K562 (cell line): ENCODE data around the gene EXOG. TPM values are rescaled to one million over a fixed set of nuclear protein-coding genes. Genes with fewer than 3 reads are reported as not detected.

Experiments
- BHLHE40 ChIP-seq: IDR thresholded peaks from 2 replicates; pipeline ENCODE4 v1.6.1; 2011; ENCODE audit warnings: low read length, improper control_type of control experiment
- CEBPG ChIP-seq, 3 experiments: fragments of 200-800 bp in 1 of 3; sonication (Bioruptor generic) in 1 of 3; sonication (generic) in 1 of 3; formaldehyde crosslinking in 1 of 3; IDR thresholded peaks in 2 of 3; conservative IDR thresholded peaks in 1 of 3; 2 replicates each; pipeline versions ENCODE4 v1.6.1 to v1.8.0; 2016 to 2022; ENCODE audit warnings: missing compliant biosample characterization in 2 of 3, missing genetic modification characterization in 2 of 3, mild to moderate bottlenecking in 1 of 3, missing genetic modification reagents in 1 of 3
- ELF2 ChIP-seq: fragments of 250-450 bp; sonication (Bioruptor Pico); IDR thresholded peaks from 2 replicates; pipeline ENCODE4 v1.5.0; 2021; ENCODE audit warnings: mild to moderate bottlenecking
- GABPA ChIP-seq: fragments of 200-800 bp; sonication (Bioruptor generic); conservative IDR thresholded peaks from 2 replicates; pipeline ENCODE4 v1.6.1; 2016; ENCODE audit warnings: low read depth, missing genetic modification characterization, missing compliant biosample characterization
- HDGF ChIP-seq: fragments of 450-650 bp; IDR thresholded peaks from 2 replicates; pipeline ENCODE4 v1.6.1; 2016
- HNRNPLL ChIP-seq: fragments of 200-400 bp; formaldehyde crosslinking; IDR thresholded peaks from 2 replicates; pipeline ENCODE4 v1.6.1; 2017; ENCODE audit warnings: low read length, low read depth, mild to moderate bottlenecking; ENCODE audit not compliant: poor library complexity, severe bottlenecking
- KDM5B ChIP-seq: fragments of 200-600 bp; sonication (generic); IDR thresholded peaks from 2 replicates; pipeline ENCODE4 v1.6.1; 2012; ENCODE audit warnings: low read depth, mild to moderate bottlenecking, moderate library complexity, low read length, control low read depth, inconsistent platforms; ENCODE audit not compliant: insufficient replicate concordance
- L3MBTL2 ChIP-seq: fragments of 450-650 bp; IDR thresholded peaks from 2 replicates; pipeline ENCODE4 v1.6.1; 2016; ENCODE audit warnings: mild to moderate bottlenecking, moderate library complexity
- LCOR ChIP-seq: sonication (generic); formaldehyde crosslinking; IDR thresholded peaks from 2 replicates; pipeline ENCODE4 v1.8.0; 2022; ENCODE audit warnings: mild to moderate bottlenecking, missing genetic modification reagents
- PHF21A ChIP-seq: fragments of 450-650 bp; IDR thresholded peaks from 2 replicates; pipeline ENCODE4 v1.6.1; 2017; ENCODE audit warnings: low read depth, borderline replicate concordance
- PML ChIP-seq: IDR thresholded peaks from 2 replicates; pipeline ENCODE4 v1.6.1; 2012; ENCODE audit warnings: low read length, inconsistent platforms
- PTBP1 ChIP-seq: fragments of 200-400 bp; formaldehyde crosslinking; IDR thresholded peaks from 2 replicates; pipeline ENCODE4 v1.6.1; 2017; ENCODE audit warnings: low read depth, low read length
- RAD21 ChIP-seq, 2 experiments: fragments of 250-450 bp in 1 of 2; fragments of 450-650 bp in 1 of 2; sonication (Bioruptor Pico) in 1 of 2; formaldehyde crosslinking in 1 of 2; IDR thresholded peaks in 1 of 2; conservative IDR thresholded peaks in 1 of 2; 2 replicates each; pipeline versions ENCODE4 v1.4.0 to v1.8.0; 2020 to 2022; ENCODE audit warnings: mild to moderate bottlenecking in 2 of 2, moderate library complexity in 1 of 2
- TCF7 ChIP-seq: sonication (generic); IDR thresholded peaks from 2 replicates; pipeline ENCODE4 v1.6.1; 2016; ENCODE audit warnings: antibody characterized with exemption, borderline replicate concordance
- XRCC3 ChIP-seq: fragments of 450-650 bp; IDR thresholded peaks from 2 replicates; pipeline ENCODE4 v1.6.1; 2017; ENCODE audit warnings: mild to moderate bottlenecking, moderate library complexity
- ZNF561 ChIP-seq: fragments of 450-650 bp; formaldehyde crosslinking; conservative IDR thresholded peaks from 2 replicates; pipeline ENCODE4 v1.4.0; 2020; ENCODE audit warnings: mild to moderate bottlenecking, moderate library complexity
- ZNF584 ChIP-seq: fragments of 200-800 bp; sonication (Bioruptor generic); IDR thresholded peaks from 2 replicates; pipeline ENCODE4 v1.6.1; 2016; ENCODE audit warnings: low read depth, mild to moderate bottlenecking, missing genetic modification characterization, missing compliant biosample characterization
- ZNF696 ChIP-seq: fragments of 250-450 bp; sonication (Bioruptor Pico); conservative IDR thresholded peaks from 2 replicates; pipeline ENCODE4 v1.4.0; 2020; ENCODE audit warnings: mild to moderate bottlenecking, moderate library complexity
- ZNF764 ChIP-seq: fragments of 250-450 bp; sonication (Bioruptor Pico); IDR thresholded peaks from 2 replicates; pipeline ENCODE4 v1.4.0; 2020; ENCODE audit warnings: low read depth, mild to moderate bottlenecking, moderate library complexity
- polyA plus RNA-seq, 8 experiments: library from polyadenylated mRNA; depleted of rRNA in 4 of 8; stranded (reverse) in 5 of 8; unstranded in 3 of 8; fragments of >200 nt; fragmentation: Nextera tagmentation in 2 of 8; fragmentation: Illumina TruSeq in 1 of 8; extraction: Ambion mirVana in 2 of 8; extraction: Trizol in 1 of 8; gene quantifications; 2 replicates each; pipeline versions ENCODE4 v1.2.1 to v1.2.3, GENCODE V29; 2011 to 2014; ENCODE audit warnings: inconsistent platforms in 1 of 8, missing spikeins in 1 of 8
- total RNA-seq, 7 experiments: library from RNA; depleted of rRNA in 6 of 7; stranded (reverse); fragments of >200 nt in 6 of 7; fragmentation: Illumina TruSeq in 2 of 7; extraction: Trizol in 2 of 7; gene quantifications; 2 replicates each; pipeline versions ENCODE4 v1.2.1 to v1.2.3, GENCODE V29; 2011 to 2021; ENCODE audit warnings: low replicate concordance in 1 of 7
- TF ChIP-seq, protein P1 (sequence below): sonication (generic); formaldehyde crosslinking; IDR thresholded peaks from 2 replicates; pipeline ENCODE4 v1.8.0; 2022; ENCODE audit warnings: mild to moderate bottlenecking, missing genetic modification reagents
- TF ChIP-seq, protein P2 (sequence below): fragments of 250-450 bp; sonication (Bioruptor Pico); IDR thresholded peaks from 2 replicates; pipeline ENCODE4 v1.5.0; 2021
- TF ChIP-seq, protein P3 (sequence below): sonication (generic); formaldehyde crosslinking; IDR thresholded peaks from 2 replicates; pipeline ENCODE4 v1.4.0; 2020; ENCODE audit warnings: mild to moderate bottlenecking, missing genetic modification reagents
- TF ChIP-seq, protein P4 (sequence below): fragments of 450-650 bp; IDR thresholded peaks from 2 replicates; pipeline ENCODE4 v1.6.1; 2016

Gene EXOG
- total and polyA plus RNA-seq, 9 of the 15 experiments (the other 6 are each of a cell fraction or from before 2014, with no cell fraction given) = 10.8 to 21.7 (median 14.8) TPM

DNA sequence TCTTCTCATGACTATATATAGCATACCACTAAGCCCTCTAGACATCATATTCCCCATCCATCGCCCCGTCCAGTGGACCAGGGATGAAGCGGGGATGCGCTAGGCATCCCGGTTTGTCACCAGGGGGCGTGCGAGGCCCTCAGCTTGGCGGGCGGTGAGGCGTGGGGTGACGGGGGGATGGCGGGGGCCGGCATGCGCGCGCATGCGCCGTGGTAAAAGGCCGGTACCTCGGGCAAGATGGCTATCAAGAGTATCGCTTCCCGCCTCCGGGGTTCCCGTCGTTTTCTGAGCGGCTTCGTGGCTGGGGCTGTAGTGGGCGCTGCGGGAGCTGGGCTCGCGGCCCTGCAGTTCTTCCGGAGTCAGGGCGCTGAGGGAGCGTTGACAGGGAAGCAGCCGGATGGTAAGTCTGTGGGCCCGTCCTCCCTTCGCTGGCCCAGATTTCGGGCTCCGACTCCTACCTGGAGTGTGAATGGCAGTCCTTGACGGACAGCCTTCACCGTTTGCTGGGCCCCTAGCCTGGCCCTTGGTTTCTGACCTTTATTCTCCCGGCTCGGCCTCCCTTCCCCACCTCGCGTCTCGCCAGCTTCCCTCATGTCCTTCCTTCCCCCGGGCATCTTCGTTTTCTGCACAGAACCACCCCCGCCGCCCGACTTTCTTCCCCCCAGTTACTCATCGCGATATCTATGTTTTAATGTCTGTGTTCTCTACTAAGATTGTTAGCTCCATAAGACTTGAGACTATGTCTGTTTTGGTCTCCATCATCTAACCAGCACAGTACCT is at the start of gene EXOG (continued):
- 0 out of 2 replicates have a peak, but pooled peaks have one; percentile 15 for TF ChIP-seq PHF21A
- TF ChIP-seq PML = peak; percentile 28; the same call in 1 of the 2 replicates
- peak; percentile 85 for TF ChIP-seq ELF2 (CRISPR knock-in tag)
- 0 out of 2 replicates have a peak, but pooled peaks have one; percentile 38 for TF ChIP-seq LCOR
- TF ChIP-seq, protein P1, sequence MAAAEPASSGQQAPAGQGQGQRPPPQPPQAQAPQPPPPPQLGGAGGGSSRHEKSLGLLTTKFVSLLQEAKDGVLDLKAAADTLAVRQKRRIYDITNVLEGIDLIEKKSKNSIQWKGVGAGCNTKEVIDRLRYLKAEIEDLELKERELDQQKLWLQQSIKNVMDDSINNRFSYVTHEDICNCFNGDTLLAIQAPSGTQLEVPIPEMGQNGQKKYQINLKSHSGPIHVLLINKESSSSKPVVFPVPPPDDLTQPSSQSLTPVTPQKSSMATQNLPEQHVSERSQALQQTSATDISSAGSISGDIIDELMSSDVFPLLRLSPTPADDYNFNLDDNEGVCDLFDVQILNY = peak; percentile 79
- TF ChIP-seq TCF7 = no peak
- TF ChIP-seq L3MBTL2 = peak; percentile 92
- no peak for TF ChIP-seq HDGF
- peak; percentile 94 for TF ChIP-seq KDM5B
- TF ChIP-seq ZNF584 = no peak
- TF ChIP-seq ZNF696 (CRISPR knock-in tag) = no peak
- no peak for TF ChIP-seq ZNF764
- TF ChIP-seq PTBP1 = no peak
- peak; percentile 58 for TF ChIP-seq HNRNPLL
- peak; percentile 51; the same call in 1 of the 2 replicates for TF ChIP-seq BHLHE40
- TF ChIP-seq, protein P2, sequence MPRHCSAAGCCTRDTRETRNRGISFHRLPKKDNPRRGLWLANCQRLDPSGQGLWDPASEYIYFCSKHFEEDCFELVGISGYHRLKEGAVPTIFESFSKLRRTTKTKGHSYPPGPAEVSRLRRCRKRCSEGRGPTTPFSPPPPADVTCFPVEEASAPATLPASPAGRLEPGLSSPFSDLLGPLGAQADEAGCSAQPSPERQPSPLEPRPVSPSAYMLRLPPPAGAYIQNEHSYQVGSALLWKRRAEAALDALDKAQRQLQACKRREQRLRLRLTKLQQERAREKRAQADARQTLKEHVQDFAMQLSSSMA = no peak
- peak; percentile 82 to 83 for TF ChIP-seq RAD21 (CRISPR knock-in tag; conservative IDR thresholded peaks at IDR 0.05 in 1 of 2, IDR thresholded peaks at IDR 0.05 in 1 of 2)
- TF ChIP-seq, protein P3, sequence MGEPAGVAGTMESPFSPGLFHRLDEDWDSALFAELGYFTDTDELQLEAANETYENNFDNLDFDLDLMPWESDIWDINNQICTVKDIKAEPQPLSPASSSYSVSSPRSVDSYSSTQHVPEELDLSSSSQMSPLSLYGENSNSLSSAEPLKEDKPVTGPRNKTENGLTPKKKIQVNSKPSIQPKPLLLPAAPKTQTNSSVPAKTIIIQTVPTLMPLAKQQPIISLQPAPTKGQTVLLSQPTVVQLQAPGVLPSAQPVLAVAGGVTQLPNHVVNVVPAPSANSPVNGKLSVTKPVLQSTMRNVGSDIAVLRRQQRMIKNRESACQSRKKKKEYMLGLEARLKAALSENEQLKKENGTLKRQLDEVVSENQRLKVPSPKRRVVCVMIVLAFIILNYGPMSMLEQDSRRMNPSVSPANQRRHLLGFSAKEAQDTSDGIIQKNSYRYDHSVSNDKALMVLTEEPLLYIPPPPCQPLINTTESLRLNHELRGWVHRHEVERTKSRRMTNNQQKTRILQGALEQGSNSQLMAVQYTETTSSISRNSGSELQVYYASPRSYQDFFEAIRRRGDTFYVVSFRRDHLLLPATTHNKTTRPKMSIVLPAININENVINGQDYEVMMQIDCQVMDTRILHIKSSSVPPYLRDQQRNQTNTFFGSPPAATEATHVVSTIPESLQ (CRISPR knock-in tag) = no peak; the same call in 1 of the 2 replicates
- TF ChIP-seq GABPA (tag) = peak; percentile 84
- no peak for TF ChIP-seq ZNF561 (CRISPR knock-in tag)
- no peak for TF ChIP-seq XRCC3
- TF ChIP-seq, protein P4, sequence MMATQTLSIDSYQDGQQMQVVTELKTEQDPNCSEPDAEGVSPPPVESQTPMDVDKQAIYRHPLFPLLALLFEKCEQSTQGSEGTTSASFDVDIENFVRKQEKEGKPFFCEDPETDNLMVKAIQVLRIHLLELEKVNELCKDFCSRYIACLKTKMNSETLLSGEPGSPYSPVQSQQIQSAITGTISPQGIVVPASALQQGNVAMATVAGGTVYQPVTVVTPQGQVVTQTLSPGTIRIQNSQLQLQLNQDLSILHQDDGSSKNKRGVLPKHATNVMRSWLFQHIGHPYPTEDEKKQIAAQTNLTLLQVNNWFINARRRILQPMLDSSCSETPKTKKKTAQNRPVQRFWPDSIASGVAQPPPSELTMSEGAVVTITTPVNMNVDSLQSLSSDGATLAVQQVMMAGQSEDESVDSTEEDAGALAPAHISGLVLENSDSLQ = peak; percentile 79
- no peak for TF ChIP-seq CEBPG (CRISPR knock-in tag; IDR thresholded peaks at IDR 0.05)
- no peak for TF ChIP-seq CEBPG (tag; conservative IDR thresholded peaks at IDR 0.05 in 1 of 2, IDR thresholded peaks at IDR 0.05 in 1 of 2)
